ENCODE data around the gene WDR33.

WDR33 gene

DNA sequence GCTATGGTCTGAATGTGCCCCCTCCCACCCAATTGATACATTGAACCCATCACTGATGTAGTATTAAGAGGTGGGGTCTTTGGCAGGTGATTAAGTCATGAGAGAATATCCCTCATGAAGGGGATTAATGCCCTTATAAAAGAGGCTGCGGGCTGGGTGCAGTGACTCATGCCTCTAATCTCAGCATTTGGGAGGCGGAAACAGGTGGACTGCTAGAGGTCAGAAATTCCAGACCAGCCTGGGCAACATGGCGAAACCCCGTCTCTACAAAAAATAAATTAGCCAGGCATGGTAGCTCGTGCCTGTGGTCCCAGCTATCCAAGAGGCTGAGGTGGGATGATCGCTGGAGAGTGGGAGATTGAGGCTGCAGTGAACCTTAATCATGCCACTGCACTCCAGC, 32.7 kb upstream of the WDR33 start:
- no peaks in the 10 kb centered on the region for H3K27me3 ChIP-seq (ENCODE audit: low read depth, low read length)
- TF ChIP-seq CTCF (IDR thresholded peaks at IDR 0.05; ENCODE audit: low read depth, low read length) (no peak), EZH2phosphoT487 (IDR thresholded peaks at IDR 0.05; ENCODE audit: low read depth) (no peak)
- peaks cover 28% of the 10 kb centered on the region for H3K36me3 ChIP-seq (replicated peaks; ENCODE audit: low read depth, low read length)
- H3K4me3 ChIP-seq (ENCODE audit: low read length) = no peak overlapping the region
- peaks cover 3% of the 10 kb centered on the region for H3K4me1 ChIP-seq (ENCODE audit: low read length)
- no peak overlapping the region for H2AFZ ChIP-seq (ENCODE audit: low read depth, low read length)
- H3K4me2 ChIP-seq (ENCODE audit: low read length) = no peak overlapping the region
- 0 out of 2 replicates have a peak, but pooled peaks cover 3% of the 10 kb centered on the region for H4K20me1 ChIP-seq (ENCODE audit: insufficient read depth, low read length)
- no peak overlapping the region for H3K9ac ChIP-seq (ENCODE audit: low read length)
- H3K27ac ChIP-seq (ENCODE audit: low read length) = no peak overlapping the region
- no peaks in the 10 kb centered on the region for H3K9me3 ChIP-seq (ENCODE audit: insufficient read depth, low read length)
- no peaks in the 10 kb centered on the region; the same call in 1 of the 2 replicates for H3K79me2 ChIP-seq (ENCODE audit: low read length)

- peaks cover 6% of the 10 kb centered on the region for H3K4me1 ChIP-seq (ENCODE audit: low read length)
- no peak for TF ChIP-seq CTCF (IDR thresholded peaks at IDR 0.05; ENCODE audit: low read depth, low read length)
- TF ChIP-seq EZH2phosphoT487 (IDR thresholded peaks at IDR 0.05; ENCODE audit: low read depth) = no peak
- no peaks in the 10 kb centered on the region for H3K27me3 ChIP-seq (ENCODE audit: low read depth, low read length)
- no peaks in the 10 kb centered on the region for H3K79me2 ChIP-seq (ENCODE audit: low read length)
- H3K36me3 ChIP-seq (replicated peaks; ENCODE audit: low read depth, low read length) = peaks cover 16% of the 10 kb centered on the region
- H3K4me2 ChIP-seq (ENCODE audit: low read length) = no peak overlapping the region
- no peak overlapping the region for H3K27ac ChIP-seq (ENCODE audit: low read length)
- H3K9ac ChIP-seq (ENCODE audit: low read length) = no peak overlapping the region
- H4K20me1 ChIP-seq (ENCODE audit: insufficient read depth, low read length) = 0 out of 2 replicates have a peak, but pooled peaks cover 3% of the 10 kb centered on the region
- H2AFZ ChIP-seq (ENCODE audit: low read depth, low read length) = no peak overlapping the region
- H3K9me3 ChIP-seq (ENCODE audit: insufficient read depth, low read length) = no peaks in the 10 kb centered on the region
- H3K4me3 ChIP-seq (ENCODE audit: low read length) = no peak overlapping the region
These were observed 30.7 kb upstream of the WDR33 start for GRCh38 chr2:127841466-127842178.

DNA sequence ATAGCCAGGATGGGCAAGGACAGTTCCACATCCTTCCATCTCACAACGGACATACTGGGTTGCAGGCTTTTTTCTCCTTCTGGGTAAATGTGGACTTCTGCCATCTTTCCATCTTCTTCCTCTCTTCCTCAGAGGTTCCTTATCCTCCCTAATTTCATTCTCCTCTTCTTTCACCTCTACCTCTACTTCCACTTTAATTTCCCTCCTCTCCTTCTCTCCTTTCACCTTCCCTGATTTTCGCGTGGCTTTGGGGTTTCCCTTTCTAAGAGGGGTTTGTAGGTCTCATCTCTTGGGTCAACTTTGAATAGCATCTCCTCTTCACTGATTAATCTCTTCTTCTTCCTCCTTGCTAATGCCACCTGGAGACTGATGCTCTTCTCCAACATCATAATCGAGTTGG, 29.9 kb upstream of the WDR33 start:
- Histone ChIP-seq H4K20me1 (ENCODE audit: insufficient read depth, low read length) (0 out of 2 replicates have a peak, but pooled peaks cover 3% of the 10 kb centered on the region), H3K27ac (ENCODE audit: low read length) (no peak overlapping the region), H3K36me3 (replicated peaks; ENCODE audit: low read depth, low read length) (peaks cover 11% of the 10 kb centered on the region), H3K9ac (ENCODE audit: low read length) (no peak overlapping the region), H3K4me3 (ENCODE audit: low read length) (no peak overlapping the region), H3K4me2 (ENCODE audit: low read length) (no peak overlapping the region), H3K27me3 (ENCODE audit: low read depth, low read length) (no peaks in the 10 kb centered on the region), H3K9me3 (ENCODE audit: insufficient read depth, low read length) (no peaks in the 10 kb centered on the region), H3K4me1 (ENCODE audit: low read length) (peaks cover 6% of the 10 kb centered on the region), H3K79me2 (ENCODE audit: low read length) (no peaks in the 10 kb centered on the region), H2AFZ (ENCODE audit: low read depth, low read length) (no peak overlapping the region)
- TF ChIP-seq EZH2phosphoT487 (IDR thresholded peaks at IDR 0.05; ENCODE audit: low read depth) (no peak), CTCF (IDR thresholded peaks at IDR 0.05; ENCODE audit: low read depth, low read length) (no peak)

- Histone ChIP-seq H3K27me3 (ENCODE audit: low read depth, low read length) (peaks cover 12% of the 10 kb centered on the region; the same call in 1 of the 2 replicates), H3K9me3 (ENCODE audit: insufficient read depth, low read length) (peaks cover 5% of the 10 kb centered on the region; the same call in 1 of the 2 replicates), H3K4me3 (ENCODE audit: low read length) (no peak overlapping the region), H3K9ac (ENCODE audit: low read length) (no peak overlapping the region), H3K79me2 (ENCODE audit: low read length) (no peaks in the 10 kb centered on the region), H3K4me2 (ENCODE audit: low read length) (no peak overlapping the region), H3K4me1 (ENCODE audit: low read length) (peaks cover 18% of the 10 kb centered on the region), H2AFZ (ENCODE audit: low read depth, low read length) (no peak overlapping the region), H4K20me1 (ENCODE audit: insufficient read depth, low read length) (no peaks in the 10 kb centered on the region), H3K36me3 (replicated peaks; ENCODE audit: low read depth, low read length) (no peaks in the 10 kb centered on the region), H3K27ac (ENCODE audit: low read length) (no peak overlapping the region)
- TF ChIP-seq EZH2phosphoT487 (IDR thresholded peaks at IDR 0.05; ENCODE audit: low read depth) (no peak), CTCF (IDR thresholded peaks at IDR 0.05; ENCODE audit: low read depth, low read length) (no peak)
These were observed 24.0 kb upstream of the WDR33 start for GRCh38 chr2:127834951-127835350.

Data from OCI-LY3 (cell line).